ENCODE measurements around the gene PRKAB1. TPM values are rescaled to one million over a fixed set of nuclear protein-coding genes. Genes with fewer than 3 reads are reported as not detected.

Gene PRKAB1
- total RNA-seq, 4 donors from 2014 or later = 12.6 to 24.0 (median 15.2) TPM

DNA sequence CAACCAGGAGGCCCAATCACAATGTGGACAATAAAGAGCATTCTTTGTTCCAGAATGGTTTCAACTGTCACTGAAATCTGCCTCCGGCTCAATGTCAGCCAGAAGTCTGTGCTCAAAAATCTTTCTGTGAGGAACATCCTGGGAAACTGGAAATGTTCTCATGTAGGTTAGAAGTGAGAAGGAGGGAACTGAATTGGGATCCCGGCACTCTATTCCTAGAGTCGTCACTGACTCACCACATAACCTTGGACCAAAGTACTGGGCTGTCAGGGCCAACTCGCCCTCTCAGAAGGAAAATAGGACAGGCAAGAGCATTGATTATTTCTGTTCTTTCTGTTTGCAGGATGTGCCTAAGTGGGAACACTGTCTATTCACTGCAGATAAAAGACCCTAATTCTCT, 57.6 kb downstream of the PRKAB1 start:
- intact Hi-C loops (cut with DNase I; ENCODE audit: low total_unique reads) = no loop called here
- H3K4me3 ChIP-seq (ENCODE audit: low read depth, poor library complexity, severe bottlenecking) = no peak overlapping the region
- TF ChIP-seq, protein P1, sequence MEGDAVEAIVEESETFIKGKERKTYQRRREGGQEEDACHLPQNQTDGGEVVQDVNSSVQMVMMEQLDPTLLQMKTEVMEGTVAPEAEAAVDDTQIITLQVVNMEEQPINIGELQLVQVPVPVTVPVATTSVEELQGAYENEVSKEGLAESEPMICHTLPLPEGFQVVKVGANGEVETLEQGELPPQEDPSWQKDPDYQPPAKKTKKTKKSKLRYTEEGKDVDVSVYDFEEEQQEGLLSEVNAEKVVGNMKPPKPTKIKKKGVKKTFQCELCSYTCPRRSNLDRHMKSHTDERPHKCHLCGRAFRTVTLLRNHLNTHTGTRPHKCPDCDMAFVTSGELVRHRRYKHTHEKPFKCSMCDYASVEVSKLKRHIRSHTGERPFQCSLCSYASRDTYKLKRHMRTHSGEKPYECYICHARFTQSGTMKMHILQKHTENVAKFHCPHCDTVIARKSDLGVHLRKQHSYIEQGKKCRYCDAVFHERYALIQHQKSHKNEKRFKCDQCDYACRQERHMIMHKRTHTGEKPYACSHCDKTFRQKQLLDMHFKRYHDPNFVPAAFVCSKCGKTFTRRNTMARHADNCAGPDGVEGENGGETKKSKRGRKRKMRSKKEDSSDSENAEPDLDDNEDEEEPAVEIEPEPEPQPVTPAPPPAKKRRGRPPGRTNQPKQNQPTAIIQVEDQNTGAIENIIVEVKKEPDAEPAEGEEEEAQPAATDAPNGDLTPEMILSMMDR (IDR thresholded peaks at IDR 0.05) = no peak
- no peak for TF ChIP-seq POLR2A (IDR thresholded peaks at IDR 0.05)
- no peak for DNase-seq (ENCODE audit: low spot score in 2 of 2)
- 78 to 94% methylated on average over 4 of the region's 4 CpGs for WGBS, 2 donors

DNA sequence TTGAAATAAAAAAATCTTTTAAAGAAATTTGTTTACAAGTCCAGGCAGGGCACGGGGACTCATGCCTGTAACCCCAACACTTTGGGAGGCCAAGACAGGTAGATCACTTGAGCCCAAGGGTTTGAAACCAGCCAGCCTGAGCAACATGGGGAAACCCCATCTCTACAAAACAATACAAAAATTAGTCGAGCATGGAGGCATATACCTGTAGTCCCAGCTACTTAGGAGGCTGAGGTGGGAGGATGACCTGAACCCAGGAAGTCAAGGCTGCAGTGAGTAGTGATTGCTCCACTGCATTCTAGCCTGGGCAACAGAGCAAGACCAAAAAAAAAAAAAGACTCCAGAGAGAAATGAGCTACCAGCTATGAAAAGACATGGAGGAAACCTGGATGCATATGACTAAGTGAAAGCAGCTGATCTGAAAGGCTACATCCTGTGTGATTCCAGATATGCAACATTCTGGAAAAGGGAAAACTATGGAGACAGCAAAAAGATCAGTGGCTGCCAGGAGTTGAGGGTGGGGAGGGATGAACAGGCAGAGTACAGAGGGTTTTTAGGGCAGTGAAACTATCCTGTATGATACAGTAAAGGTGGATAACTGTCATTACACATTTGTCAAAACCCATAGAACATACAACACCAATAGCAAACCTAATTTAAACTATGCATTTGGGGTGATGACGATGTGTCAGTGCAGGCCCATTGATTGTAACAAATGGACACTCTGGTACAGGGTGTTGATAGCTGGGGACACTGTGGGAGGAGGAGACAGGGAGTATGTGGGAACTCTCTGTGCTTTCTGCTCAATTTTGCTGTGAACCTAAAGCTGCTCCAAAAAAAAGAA, 59.9 kb downstream of the PRKAB1 start:
- intact Hi-C loops (cut with DNase I; ENCODE audit: low total_unique reads) = no loop called here
- no peak for DNase-seq (ENCODE audit: low spot score in 2 of 2)
- WGBS, 2 donors = 81 to 86% methylated on average over 3 of the region's 3 CpGs
- no peak overlapping the region for H3K4me3 ChIP-seq (ENCODE audit: low read depth, poor library complexity, severe bottlenecking)
- TF ChIP-seq POLR2A (IDR thresholded peaks at IDR 0.05) = no peak
- TF ChIP-seq, protein P1 (IDR thresholded peaks at IDR 0.05) = no peak

DNA sequence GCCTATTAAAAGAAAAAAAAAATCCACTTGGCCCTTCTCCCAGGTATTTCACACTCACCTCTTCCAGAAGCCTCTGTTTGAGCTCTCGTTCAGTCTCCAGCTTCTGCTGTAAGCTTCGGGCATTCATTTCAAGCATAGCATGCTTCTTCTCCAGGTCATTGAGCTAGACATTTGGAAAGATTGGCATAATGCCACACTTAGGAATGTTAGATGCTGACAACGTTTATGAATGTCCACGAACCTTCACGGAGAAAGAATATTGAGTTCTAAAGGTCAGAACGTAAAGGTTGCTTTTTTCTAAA, 60.5 kb downstream of the PRKAB1 start:
- no peak for TF ChIP-seq POLR2A (IDR thresholded peaks at IDR 0.05)
- TF ChIP-seq, protein P1 (IDR thresholded peaks at IDR 0.05) = no peak
- H3K4me3 ChIP-seq (ENCODE audit: low read depth, poor library complexity, severe bottlenecking) = no peak overlapping the region
- WGBS, 2 donors = 68 to 70% methylated on average over 6 of the region's 6 CpGs
- no peak for DNase-seq (ENCODE audit: low spot score in 2 of 2)
- intact Hi-C loops (cut with DNase I; ENCODE audit: low total_unique reads) = no loop called here

DNA sequence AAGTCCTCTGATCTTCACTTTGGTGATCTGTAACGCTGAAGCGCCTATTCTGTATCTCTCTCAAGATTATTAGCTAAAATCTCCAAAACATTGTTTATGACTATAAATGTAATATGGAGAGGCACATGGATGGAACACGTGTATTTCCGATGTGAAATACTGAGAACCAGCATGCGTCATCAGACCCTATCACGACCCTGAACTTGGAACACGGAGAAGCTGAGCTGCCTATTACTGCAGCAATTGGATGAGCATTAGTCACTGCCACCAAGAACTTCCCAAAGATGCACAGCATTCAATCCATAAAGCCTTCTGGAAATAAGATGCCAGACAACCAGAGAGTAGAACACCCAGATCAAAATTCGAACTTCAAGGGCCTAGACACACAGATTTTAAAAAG, 61.9 kb downstream of the PRKAB1 start:
- intact Hi-C loops (cut with DNase I; ENCODE audit: low total_unique reads) = no loop called here
- DNase-seq (ENCODE audit: low spot score in 2 of 2) = no peak
- no peak overlapping the region for H3K4me3 ChIP-seq (ENCODE audit: low read depth, poor library complexity, severe bottlenecking)
- WGBS, 2 donors = 96% methylated on average over 8 of the region's 8 CpGs
- TF ChIP-seq, protein P1 (IDR thresholded peaks at IDR 0.05) = no peak
- no peak for TF ChIP-seq POLR2A (IDR thresholded peaks at IDR 0.05)

DNA sequence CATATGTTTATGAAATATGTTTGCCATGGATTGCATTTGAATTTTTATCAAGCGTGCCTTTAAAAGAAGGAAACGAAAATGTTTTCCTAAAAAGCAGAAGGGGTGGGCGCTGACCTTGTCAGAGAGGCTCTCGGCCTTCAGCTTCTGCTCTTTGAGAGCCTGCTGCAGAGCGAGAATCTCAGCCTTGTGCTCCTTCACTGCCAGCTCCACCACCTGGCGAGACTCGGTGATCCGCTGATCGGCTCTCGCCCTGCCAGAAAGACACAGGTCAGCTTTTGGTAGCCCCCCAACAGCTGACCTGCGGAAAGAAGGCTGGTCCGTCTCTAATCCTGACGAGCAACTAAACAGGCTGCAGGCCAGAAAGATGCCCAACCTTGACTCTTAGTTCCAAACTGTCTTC, 62.4 kb downstream of the PRKAB1 start:
- TF ChIP-seq POLR2A (IDR thresholded peaks at IDR 0.05) = no peak
- TF ChIP-seq, protein P1 (IDR thresholded peaks at IDR 0.05) = no peak
- 90 to 96% methylated on average over 13 of the region's 13 CpGs for WGBS, 2 donors
- no peak overlapping the region for H3K4me3 ChIP-seq (ENCODE audit: low read depth, poor library complexity, severe bottlenecking)
- intact Hi-C loops (cut with DNase I; ENCODE audit: low total_unique reads) = no loop called here
- DNase-seq (ENCODE audit: low spot score in 2 of 2) = no peak

MicroRNAs encoded within 50 kb of the gene (microRNA counts, 767-probe panel; counts per million panel counts)
- 0 to 358 counts per million in 2 donors for microRNA hsa-miR-1178

Small RNA genes lying within 50 kb of the gene (microRNA-seq; reads per million reads assigned to microRNA genes)
- 0 reads per million in 2 donors for gene MIR1178 (ENCODE audit: borderline number of aligned reads in 1 of 2, borderline replicate concordance in 2 of 2)

Other genes starting within 250 kb of the PRKAB1 start
- gene TMEM233, start 74.4 kb upstream of the PRKAB1 start, total RNA-seq = under 1 TPM in 1 of 4 donors, not detected in 3; 0.06 TPM
- gene CIT, start 209.2 kb downstream of the PRKAB1 start, total RNA-seq = 10 to 100 TPM in 2 of 4 donors, 1 to 10 TPM in 2; 5.1 to 14.0 (median 8.5) TPM

Measured in lower leg skin (tissue), 4 donors.